Hematopoietic multipotent progenitor cell treated with erythropoietin and hydrocortisone succinate and interleukin-3 and kit ligand, for 4 days (in vitro differentiated cells): ENCODE measurements around the gene APOL6.

ENCODE experiments used
- DNase-seq: peaks from one replicate; pipeline ENCODE4 v3.0.0-alpha.2; 2015

The APOL6 gene, protein sequence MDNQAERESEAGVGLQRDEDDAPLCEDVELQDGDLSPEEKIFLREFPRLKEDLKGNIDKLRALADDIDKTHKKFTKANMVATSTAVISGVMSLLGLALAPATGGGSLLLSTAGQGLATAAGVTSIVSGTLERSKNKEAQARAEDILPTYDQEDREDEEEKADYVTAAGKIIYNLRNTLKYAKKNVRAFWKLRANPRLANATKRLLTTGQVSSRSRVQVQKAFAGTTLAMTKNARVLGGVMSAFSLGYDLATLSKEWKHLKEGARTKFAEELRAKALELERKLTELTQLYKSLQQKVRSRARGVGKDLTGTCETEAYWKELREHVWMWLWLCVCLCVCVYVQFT

DNA sequence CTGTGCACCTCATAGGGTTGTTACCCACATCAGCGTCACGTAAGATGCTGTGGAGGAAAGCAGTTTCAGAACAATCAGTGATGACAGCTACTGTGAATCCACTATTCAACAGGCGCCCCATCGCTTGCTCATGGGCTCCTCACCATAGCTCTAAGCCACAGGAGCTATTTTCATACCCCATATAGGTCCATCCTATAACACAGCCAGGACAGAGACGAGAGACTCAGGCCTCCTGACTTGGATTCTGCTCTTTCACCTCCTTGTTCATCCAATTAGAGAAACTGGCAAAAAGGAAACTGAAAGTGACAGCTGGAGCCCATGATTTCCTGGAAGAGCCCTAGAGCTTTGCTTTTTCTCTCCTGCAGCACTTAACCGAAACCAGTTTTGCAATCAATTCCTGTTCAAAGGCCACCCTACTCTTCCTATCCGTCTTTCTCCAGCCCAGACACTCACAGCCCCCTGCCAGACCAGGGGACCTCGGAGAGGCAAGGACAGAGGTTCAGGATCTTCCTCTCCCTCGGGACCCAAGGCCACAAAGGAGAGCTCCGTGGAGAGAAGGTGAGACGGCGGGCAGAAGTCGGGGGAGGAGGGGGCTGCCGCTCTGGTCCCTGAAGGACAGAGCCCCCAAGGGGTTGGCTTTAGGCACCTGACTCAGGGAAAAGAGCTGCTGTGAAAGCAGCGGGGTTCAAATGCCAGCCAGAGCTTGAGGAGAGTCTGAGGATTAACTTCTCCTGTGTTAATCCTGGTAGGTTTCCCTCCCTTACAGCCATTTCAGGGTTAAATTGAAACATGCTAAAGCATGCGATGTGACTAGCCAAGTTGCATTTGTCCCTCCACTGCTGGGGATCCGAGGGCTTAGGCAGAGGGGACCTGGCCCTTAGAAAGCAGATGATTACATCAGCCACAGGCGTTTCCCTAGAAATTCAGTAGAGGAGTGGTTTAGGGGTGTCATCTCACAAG, at the start of gene APOL6:
TSS of gene APOL6 (plus strand) at position 381 of the 960 bp plus-strand sequence. CDS start 7,980 bp downstream, outside the sequence.
- DNase-seq, result peak; percentile 80

DNA sequence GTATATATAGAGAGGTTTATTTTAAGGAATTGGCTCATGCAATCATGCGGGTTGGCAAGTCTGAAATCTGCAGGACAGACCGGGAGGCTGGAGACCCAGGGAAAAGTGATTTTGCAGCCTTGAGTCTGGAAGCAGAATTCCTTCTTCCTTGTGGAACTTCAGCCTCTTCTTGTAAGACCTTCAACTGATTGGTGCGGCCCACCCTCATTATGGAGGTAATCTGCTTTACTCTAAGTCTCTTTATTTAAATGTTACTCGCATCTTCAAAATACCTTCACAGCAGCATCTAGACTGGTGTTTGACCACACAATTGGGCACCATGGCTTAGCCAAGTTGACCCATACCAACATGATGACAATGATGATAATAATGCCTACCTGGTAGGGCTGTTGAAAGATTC, 48.9 kb upstream of the APOL6 start:
- DNase-seq, result no peak

DNA sequence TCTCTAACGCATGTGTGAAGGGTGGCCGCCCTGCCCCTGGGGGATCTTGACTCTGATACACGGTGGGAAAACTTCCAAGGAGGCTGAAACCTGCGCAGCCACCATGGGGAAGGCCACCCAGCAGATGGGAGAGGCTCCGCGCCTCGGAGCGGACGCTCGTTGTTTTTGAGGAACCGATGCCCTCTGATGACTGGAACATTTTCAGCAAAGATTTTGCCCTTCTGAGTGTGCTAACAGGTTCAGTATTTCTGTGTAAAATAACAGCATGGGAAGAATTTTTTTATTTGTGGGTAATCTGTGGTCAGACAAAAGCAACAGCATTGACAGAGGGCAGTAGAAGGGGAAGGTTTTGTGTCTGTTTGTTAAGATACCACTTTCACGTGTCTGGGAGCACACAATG, 47.8 kb upstream of the APOL6 start:
- peak; percentile 47 for DNase-seq

DNA sequence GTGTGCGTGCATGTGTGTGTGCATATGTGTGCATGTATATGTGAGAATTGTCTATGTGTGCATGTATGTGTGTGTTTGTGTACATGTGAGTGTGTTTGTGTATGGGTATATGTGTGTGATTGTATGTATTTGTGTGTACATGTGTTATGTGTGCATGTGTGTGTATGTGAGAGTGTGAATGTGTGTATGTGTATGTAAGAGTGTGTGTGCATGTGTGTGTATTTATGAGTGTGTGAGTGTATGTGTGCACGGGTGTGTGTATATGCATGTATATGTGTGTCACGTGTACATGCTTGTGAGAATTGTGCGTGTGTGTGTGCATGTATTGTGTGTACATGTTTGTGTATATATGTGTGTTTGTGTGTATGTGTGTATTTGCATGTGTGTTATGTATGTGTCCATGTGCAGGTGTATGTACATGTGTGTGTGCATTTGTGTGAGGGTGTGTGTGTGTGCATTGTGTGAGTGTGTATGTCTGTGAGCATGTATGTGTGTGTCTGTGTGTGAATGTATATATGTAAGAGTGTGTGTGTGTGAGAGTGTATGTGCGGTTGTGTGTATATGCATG, 47.1 kb upstream of the APOL6 start:
- DNase-seq, result no peak

- DNase-seq, result peak; percentile 74
Measured at GRCh38 chr22:35601743-35602615, 46.3 kb upstream of the APOL6 start.

DNA sequence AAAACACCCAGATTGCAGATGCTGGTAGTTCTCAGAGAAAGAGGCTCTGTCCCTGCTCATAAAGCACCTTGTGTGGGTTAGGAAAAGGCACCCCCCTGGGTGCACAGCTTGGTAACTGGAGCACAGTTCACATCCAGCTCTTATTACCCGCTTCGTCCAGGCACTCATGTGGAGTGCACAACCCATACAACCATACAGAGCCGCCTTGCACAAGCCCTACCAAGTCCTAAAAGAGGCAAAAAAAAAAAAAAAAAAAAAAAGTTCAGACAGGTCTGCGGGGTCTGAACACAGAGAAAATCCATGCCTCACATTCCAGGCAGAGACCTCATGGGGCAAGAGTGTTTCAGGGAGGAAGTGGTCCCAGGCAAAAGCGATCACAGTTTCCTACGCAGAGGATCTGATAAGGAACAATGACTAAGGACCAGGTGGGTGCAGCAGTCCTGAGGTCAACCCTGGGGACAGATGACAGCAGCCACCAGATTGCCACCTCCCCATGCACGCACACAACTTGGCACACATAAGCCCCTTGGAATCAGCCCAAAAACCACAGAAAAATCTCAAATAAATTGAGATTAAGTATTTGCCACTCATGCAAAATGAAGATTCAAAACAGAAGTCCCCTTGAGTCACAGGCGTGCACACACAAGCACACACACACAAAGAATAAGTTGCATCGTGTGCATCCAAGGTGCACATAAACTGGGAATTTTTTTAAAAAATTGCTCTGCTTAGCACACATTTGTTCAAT, 43.5 kb upstream of the APOL6 start:
- peak; percentile 70 for DNase-seq

DNA sequence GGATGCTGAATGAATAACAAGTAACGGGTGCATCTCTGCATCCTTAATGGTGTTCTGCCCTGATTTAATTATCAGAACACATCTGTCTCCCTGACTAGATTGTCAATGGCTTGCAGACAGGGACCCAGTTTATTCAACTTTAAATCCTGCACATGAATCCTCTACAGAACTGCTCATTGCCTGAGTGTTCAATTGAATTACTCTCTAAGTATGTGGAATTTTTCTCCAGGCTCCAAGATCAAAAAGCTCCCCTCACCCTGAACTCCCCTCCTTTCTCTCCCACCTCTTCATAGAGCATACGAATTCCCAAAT, 42.9 kb upstream of the APOL6 start:
- no peak for DNase-seq

DNA sequence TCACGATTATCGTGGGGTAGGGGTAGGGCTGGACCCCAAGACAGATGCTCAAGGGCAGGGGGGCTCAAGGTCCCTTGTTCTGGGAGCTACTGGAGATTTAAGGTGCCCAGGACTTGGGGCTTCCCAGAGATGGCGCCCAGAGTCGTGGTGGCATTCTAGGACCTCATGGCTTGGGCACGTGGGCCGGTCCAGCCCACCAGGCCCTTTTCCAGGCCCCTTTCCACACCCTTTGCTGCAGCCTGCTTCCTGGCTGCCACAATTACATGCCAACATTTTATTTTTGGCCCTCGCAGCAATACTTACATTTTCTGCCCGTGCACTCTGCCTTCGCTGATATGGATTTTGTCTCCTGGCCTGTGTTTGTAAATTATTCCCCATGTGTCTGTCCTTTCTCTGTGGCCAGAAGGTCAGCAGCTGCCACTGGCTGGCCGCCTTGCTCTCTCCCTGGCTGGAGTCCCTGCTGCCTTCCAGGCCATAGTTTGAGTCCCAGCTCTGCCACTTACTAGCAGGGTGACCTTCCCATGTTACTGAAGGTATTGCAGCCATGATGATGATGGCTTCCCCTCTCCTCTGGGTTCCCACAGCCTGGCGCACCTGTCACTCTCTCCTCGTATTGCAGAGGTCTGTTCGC, 42.3 kb upstream of the APOL6 start:
- DNase-seq, result no peak

DNA sequence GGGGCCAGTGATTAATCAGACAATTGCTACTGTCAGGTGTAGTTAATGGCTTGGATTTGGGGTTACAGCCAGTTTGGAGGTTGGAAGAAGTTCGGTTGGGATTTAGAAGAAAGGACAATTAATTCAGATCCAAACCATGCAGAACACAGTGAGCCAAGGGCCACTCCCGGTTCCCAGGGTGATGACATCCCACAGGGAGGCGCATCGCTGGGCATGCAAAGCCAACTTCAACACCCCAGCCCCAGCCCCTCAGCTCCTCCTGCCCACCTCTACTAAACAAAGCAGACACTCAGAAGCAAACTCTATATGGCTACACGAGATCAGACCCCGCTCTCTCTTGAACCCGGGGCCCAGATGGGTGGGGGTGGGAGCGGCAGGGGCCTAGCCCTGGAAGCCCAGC, 41.3 kb upstream of the APOL6 start:
- no peak for DNase-seq

DNA sequence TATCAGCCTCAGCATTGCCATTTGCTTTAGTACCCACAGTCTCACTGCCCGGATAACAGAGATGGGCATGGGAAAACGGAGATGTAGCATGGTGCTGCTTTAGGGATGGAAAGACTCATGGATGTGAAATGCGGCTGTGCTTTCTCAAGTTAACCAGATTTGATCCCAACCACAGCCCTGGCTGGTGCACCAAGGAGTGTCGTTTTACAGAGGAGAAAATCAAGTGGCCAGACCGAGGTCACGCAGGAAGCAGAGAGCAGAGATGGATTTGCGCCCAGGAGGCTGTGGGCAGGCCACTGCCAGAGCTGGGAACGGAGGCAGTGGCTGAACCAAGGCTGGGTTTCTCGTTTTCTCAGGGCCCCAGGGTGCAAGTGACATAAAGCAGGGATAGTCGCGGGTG, 40.2 kb upstream of the APOL6 start:
- no peak for DNase-seq

- no peak for DNase-seq
Measured at GRCh38 chr22:35609261-35609660, 39.0 kb upstream of the APOL6 start.

GRCh38 chr22:35609761-35610160, 38.5 kb upstream of the APOL6 start:
- no peak for DNase-seq

- no peak for DNase-seq
Measured at GRCh38 chr22:35610741-35611140, 37.5 kb upstream of the APOL6 start.

GRCh38 chr22:35611200-35611890, 36.9 kb upstream of the APOL6 start:
- no peak for DNase-seq

- no peak for DNase-seq
Measured at GRCh38 chr22:35611891-35612576, 36.2 kb upstream of the APOL6 start.

DNA sequence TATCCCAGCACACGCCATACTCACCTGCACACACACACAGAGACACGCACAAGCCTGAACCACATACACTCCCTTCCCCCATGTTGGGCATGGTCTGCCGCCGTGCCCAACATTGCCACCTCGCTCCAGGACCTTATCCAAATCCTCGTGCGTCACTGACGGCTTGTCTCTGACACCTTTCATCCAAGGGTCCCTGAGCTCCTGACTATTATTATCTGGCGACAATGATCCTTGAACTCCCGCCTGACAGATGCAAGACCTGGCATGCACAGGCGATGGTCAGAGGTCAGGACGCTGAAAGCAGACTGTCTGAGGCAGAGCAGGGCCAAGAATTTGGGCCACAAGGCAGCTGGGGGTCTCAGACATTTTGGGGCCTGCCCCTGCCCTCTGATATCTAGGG, 35.3 kb upstream of the APOL6 start:
- no peak for DNase-seq

DNA sequence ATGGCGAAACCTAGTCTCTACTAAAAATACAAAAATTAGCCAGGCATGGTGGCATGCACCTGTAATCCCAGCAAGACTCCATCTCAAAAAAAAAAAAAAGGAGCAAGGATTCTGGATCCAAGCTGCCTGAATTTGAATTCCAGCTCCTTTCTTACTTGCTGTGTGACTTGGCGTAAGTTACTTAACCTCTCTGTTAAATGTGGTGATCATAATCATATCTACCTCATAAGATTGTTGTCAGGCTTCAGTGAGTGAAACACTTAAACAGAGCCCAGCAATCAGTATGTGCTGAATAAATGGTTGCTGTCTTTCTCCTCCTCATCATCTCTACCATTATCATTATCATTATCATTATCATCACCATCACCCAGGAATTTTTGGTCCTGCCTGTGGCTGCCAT, 33.8 kb upstream of the APOL6 start:
- no peak for DNase-seq

- DNase-seq, result no peak
Measured at GRCh38 chr22:35615156-35615555, 33.1 kb upstream of the APOL6 start.

DNA sequence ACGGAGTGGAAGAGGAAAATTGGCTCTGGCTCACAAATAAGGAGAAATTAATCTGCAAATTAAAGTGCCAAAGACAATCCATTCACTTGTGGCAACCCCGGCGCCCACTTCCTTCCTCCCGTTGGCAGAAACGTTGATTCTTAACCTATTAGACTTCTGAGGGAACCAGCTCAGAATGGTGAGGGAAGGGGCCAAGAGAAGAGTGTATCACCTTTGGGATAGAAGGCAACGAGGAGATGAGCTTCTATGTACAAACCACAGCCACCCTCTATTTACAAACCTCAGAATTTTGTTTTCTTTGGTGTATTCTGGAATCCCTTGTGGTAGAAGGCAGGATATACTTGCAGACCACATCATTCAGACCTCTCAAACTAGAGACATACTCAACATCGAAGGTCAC, 32.2 kb upstream of the APOL6 start:
- DNase-seq, result no peak

DNA sequence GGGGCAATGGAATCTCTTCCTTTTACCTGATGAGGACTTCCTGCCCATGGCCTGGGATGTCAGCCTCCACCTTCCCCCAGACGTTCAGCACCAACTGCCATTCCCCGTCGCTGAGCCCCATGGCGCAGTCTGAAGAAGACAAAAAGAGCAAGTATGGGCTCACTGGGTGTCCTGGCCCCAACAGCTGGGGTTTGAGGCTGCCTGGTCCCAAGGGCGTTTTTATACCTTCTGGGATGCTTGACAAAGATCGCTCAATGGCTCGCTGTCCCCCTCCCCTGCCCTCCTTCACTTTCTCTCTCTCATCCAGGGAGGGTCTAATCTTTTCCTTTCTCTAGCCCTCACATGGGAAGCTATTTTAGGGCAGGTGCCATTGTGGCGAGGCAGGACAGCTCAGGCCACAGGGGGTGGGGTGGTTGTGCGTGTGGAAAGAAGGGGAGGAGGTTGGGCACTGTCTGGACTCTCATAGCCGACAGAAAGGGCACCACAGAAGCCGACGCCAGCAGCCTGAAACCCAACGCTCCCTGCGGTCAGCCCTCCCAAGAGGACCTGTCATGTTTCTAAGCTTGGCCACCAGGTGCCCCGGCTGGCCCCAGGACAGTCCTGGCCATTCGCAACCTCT, 31.0 kb upstream of the APOL6 start, which contains the start of gene MB:
TSS of gene MB (minus strand) at position 193 of the 619 bp plus-strand sequence. CDS start at position 121, 72 bp downstream.
- no peak for DNase-seq
